ENCODE results near the gene OR10G3.

The OR10G3 gene

DNA sequence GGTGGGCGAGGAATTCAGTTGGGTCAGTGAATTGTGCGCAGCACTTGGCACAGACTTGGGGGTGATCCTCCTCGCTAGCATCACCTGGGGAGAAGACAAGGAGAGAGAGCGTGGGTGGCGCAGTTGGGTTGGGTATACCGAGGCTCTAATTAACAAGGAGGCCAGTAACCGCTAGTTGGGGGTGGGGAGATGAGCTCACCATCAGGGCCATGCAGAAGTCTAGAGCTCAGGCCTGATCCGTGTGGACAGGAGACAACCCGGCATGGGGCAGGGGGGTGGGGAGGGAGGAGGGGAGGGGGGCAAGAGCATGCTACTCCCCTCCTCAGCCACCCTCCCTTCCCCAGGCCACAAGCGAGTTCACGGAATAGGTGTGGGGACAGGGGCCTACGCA lies 54.3 kb downstream of the OR10G3 start:
- TF ChIP-seq FOXP2 (optimal IDR thresholded peaks at IDR 0.05; ENCODE audit: borderline replicate concordance, extremely low read depth, extremely low read length, insufficient read depth) (no peak), TAF1 (IDR thresholded peaks at IDR 0.05; ENCODE audit: borderline replicate concordance, insufficient read depth, low read length) (no peak), POLR2AphosphoS5 (IDR thresholded peaks at IDR 0.05; ENCODE audit: low read depth, low read length) (no peak), SIN3A (IDR thresholded peaks at IDR 0.05; ENCODE audit: borderline replicate concordance, insufficient read depth, low read length) (no peak)
- TF ChIP-seq, protein P1, sequence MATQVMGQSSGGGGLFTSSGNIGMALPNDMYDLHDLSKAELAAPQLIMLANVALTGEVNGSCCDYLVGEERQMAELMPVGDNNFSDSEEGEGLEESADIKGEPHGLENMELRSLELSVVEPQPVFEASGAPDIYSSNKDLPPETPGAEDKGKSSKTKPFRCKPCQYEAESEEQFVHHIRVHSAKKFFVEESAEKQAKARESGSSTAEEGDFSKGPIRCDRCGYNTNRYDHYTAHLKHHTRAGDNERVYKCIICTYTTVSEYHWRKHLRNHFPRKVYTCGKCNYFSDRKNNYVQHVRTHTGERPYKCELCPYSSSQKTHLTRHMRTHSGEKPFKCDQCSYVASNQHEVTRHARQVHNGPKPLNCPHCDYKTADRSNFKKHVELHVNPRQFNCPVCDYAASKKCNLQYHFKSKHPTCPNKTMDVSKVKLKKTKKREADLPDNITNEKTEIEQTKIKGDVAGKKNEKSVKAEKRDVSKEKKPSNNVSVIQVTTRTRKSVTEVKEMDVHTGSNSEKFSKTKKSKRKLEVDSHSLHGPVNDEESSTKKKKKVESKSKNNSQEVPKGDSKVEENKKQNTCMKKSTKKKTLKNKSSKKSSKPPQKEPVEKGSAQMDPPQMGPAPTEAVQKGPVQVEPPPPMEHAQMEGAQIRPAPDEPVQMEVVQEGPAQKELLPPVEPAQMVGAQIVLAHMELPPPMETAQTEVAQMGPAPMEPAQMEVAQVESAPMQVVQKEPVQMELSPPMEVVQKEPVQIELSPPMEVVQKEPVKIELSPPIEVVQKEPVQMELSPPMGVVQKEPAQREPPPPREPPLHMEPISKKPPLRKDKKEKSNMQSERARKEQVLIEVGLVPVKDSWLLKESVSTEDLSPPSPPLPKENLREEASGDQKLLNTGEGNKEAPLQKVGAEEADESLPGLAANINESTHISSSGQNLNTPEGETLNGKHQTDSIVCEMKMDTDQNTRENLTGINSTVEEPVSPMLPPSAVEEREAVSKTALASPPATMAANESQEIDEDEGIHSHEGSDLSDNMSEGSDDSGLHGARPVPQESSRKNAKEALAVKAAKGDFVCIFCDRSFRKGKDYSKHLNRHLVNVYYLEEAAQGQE (IDR thresholded peaks at IDR 0.05; ENCODE audit: insufficient read depth in 1 of 2, low read depth in 2 of 2, low read length in 2 of 2), result no peak

DNA sequence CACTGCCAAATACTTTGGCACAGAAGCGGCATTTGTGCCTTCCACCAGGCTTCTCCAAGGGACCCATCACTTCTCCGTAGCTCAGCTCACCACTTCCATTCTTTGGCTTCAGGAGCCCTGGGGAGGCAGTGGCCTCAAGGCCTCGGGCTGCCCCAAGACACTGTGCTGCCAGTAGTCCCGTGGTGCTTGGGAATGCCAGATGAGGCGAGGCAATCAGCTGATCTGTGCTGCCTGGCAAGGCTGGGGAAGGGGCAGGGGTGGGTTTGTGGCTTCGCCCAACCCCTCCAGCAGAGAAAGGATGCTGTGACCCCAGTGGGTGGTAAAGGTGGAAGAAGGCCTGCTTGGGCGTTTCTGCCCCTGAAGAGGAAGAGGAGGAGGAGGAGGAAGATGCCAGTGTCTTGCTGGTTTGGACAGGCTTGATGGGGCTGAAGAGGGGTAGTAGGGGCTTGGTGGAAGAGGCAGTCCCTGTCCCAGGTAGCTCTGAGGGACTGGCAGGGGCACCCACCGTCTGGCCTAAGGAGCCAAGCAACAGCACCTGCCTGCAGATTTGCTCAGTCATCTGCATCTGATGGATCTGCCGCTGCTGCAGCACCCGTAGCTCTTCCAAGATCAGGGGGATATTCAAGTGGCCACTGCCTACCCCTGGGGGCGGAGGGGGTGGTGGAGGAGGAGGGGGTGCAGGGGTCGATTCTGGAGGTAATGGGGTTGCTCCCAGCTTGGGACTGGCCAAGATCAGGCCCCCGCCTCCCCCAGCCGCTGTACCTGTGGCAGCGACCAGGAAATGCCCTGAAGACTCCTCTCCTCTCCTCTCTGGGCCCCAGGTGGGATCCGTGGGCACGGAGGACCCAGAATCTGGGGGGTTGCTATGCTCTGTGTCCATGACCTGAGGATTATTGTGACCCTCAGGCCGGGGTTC lies 55.0 kb downstream of the OR10G3 start:
- TF ChIP-seq, protein P1 (IDR thresholded peaks at IDR 0.05; ENCODE audit: insufficient read depth in 1 of 2, low read depth in 2 of 2, low read length in 2 of 2), result no peak
- TF ChIP-seq POLR2AphosphoS5 (IDR thresholded peaks at IDR 0.05; ENCODE audit: low read depth, low read length), result no peak
- no peak for TF ChIP-seq TAF1 (IDR thresholded peaks at IDR 0.05; ENCODE audit: borderline replicate concordance, insufficient read depth, low read length)
- no peak for TF ChIP-seq FOXP2 (optimal IDR thresholded peaks at IDR 0.05; ENCODE audit: borderline replicate concordance, extremely low read depth, extremely low read length, insufficient read depth)
- no peak for TF ChIP-seq SIN3A (IDR thresholded peaks at IDR 0.05; ENCODE audit: borderline replicate concordance, insufficient read depth, low read length)

DNA sequence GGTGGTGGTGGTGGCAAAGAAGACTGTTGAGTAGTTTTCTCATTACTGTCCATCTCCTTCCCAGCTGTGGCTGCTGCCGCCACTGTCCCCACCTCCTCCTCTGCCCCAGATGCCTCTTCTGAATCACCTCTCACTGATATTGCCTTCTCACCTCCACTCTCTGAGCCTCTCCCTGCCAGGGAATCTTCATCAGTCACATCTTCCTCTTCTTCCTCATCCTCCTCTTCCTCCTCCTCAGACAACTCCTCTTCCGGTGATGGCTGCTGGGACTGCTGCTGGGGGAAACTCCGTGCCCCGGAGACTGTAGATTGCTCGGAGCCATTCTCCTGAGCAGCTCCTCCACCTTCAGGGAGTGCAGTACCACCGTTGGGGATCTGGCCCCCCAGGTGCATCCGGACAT lies 56.7 kb downstream of the OR10G3 start:
- TF ChIP-seq, protein P1 (IDR thresholded peaks at IDR 0.05; ENCODE audit: insufficient read depth in 1 of 2, low read depth in 2 of 2, low read length in 2 of 2), result no peak
- TF ChIP-seq SIN3A (IDR thresholded peaks at IDR 0.05; ENCODE audit: borderline replicate concordance, insufficient read depth, low read length) (no peak), TAF1 (IDR thresholded peaks at IDR 0.05; ENCODE audit: borderline replicate concordance, insufficient read depth, low read length) (no peak), FOXP2 (optimal IDR thresholded peaks at IDR 0.05; ENCODE audit: borderline replicate concordance, extremely low read depth, extremely low read length, insufficient read depth) (no peak), POLR2AphosphoS5 (IDR thresholded peaks at IDR 0.05; ENCODE audit: low read depth, low read length) (no peak)

GRCh38 chr14:21521501-21521900 lies 58.4 kb downstream of the OR10G3 start:
- TF ChIP-seq TAF1 (IDR thresholded peaks at IDR 0.05; ENCODE audit: borderline replicate concordance, insufficient read depth, low read length) (no peak), FOXP2 (optimal IDR thresholded peaks at IDR 0.05; ENCODE audit: borderline replicate concordance, extremely low read depth, extremely low read length, insufficient read depth) (no peak), POLR2AphosphoS5 (IDR thresholded peaks at IDR 0.05; ENCODE audit: low read depth, low read length) (no peak), SIN3A (IDR thresholded peaks at IDR 0.05; ENCODE audit: borderline replicate concordance, insufficient read depth, low read length) (no peak)
- TF ChIP-seq, protein P1 (IDR thresholded peaks at IDR 0.05; ENCODE audit: insufficient read depth in 1 of 2, low read depth in 2 of 2, low read length in 2 of 2), result no peak
